Adrenal gland (tissue), 12 donors: Measurements from ENCODE around the gene BRAT1. TPM values are rescaled to one million over a fixed set of nuclear protein-coding genes. Genes with fewer than 3 reads are reported as not detected.
A peak's percentile ranks its signal among the peaks of the same experiment; 100 is the strongest.

Experiments used
- DNase-seq, 7 donors: peaks; one replicate each; pipeline ENCODE4 v3.0.0-alpha.2; 2019 to 2020
- H3K27ac ChIP-seq, 5 donors: fragments of 200-600 bp; sonication (generic) in 4 of 5; 1 replicate in 3 of 5; 2 replicates in 2 of 5; pipeline versions ENCODE4 v1.5.1 to v1.8.0; 2016 to 2020; ENCODE audit warnings: mild to moderate bottlenecking in 1 of 5
- H3K27me3 ChIP-seq: fragments of 200-600 bp; 2 replicates; pipeline ENCODE4 v1.8.0; 2021
- H3K36me3 ChIP-seq, 2 donors: fragments of 200-600 bp; replicated peaks in 1 of 2; 1 replicate in 1 of 2; 2 replicates in 1 of 2; pipeline versions ENCODE4 v1.5.1 to v1.8.0; 2018 to 2022
- H3K4me1 ChIP-seq, 2 donors: fragments of 200-600 bp; replicated peaks in 1 of 2; 1 replicate in 1 of 2; 2 replicates in 1 of 2; pipeline versions ENCODE4 v1.5.1 to v1.8.0; 2018 to 2021
- H3K4me3 ChIP-seq, 4 donors: fragments of 200-600 bp; sonication (generic) in 3 of 4; one replicate each; pipeline ENCODE4 v1.5.1; 2016 to 2018
- H3K9me3 ChIP-seq, 3 donors: fragments of 200-600 bp; sonication (generic) in 1 of 3; replicated peaks in 1 of 3; 1 replicate in 2 of 3; 2 replicates in 1 of 3; pipeline versions ENCODE4 v1.5.1 to v1.8.0; 2016 to 2021
- POLR2A ChIP-seq, 2 donors: fragments of 450-650 bp; IDR thresholded peaks; one replicate each; pipeline ENCODE4 v1.6.1; 2017; ENCODE audit warnings: antibody characterized with exemption in 2 of 2, mild to moderate bottlenecking in 2 of 2, moderate library complexity in 1 of 2
- WGBS, 4 donors: extraction: QIAGEN DNeasy Blood & Tissue Kit in 2 of 4; methylation state at CpG; one replicate each; pipeline versions ENCODE4 v1.1.5 to v1.1.7; 2013 to 2017; 5-methylcytosine and 5-hydroxymethylcytosine counted together
- intact Hi-C, 2 donors: fragments of 100-400 bp; cut with DNase I; formaldehyde crosslinking; loops; one replicate each; pipeline versions ENCODE4 v1.14.1 to v1.15.0; 2022 to 2023
- polyA plus RNA-seq, 3 donors: library from polyadenylated mRNA; stranded (reverse); fragments of 200-250 nt in 2 of 3; fragments of 350-450 nt in 1 of 3; fragmentation: Illumina TruSeq in 1 of 3; extraction: RNeasy Lipid Tissue Mini Kit (QIAGEN cat#74804) in 1 of 3; gene quantifications; one replicate each; pipeline ENCODE4 v1.2.3, GENCODE V29; 2013 to 2014
- total RNA-seq, 9 donors: library from RNA; depleted of rRNA in 4 of 9; stranded (reverse); fragments of >200 nt in 4 of 9; fragments of 120-200 nt in 1 of 9; fragmentation: NEBNext Ultra II Directional in 1 of 9; extraction: Animal tissue kit (Norgen Biotek cat#: 25700) in 1 of 9; gene quantifications; one replicate each; pipeline versions ENCODE4 v1.1.0 to v1.2.4, GENCODE V29; 2013 to 2023
- TF ChIP-seq, protein P1 (sequence below), 6 experiments: fragments of 450-650 bp in 4 of 6; fragments of 200-600 bp in 2 of 6; sonication (generic) in 1 of 6; IDR thresholded peaks; 1 replicate in 5 of 6; 2 replicates in 1 of 6; pipeline versions ENCODE4 v1.5.1 to v1.8.0; 2016 to 2021; ENCODE audit warnings: antibody characterized with exemption in 6 of 6, mild to moderate bottlenecking in 2 of 6, moderate library complexity in 1 of 6
- donor health status: healthy with polysubstance abuse.
- donor health status: Bipolar disorder and iron deficiency.
- donor health status: DM: yes; HTN: yes; CAD: no.
- donor health status: DM: no; HTN: no; CAD: no.
- donor health status: DM: no; HTN: no; CAD: no.
- donor health status: DM: yes; HTN: yes; CAD: no.

BRAT1 gene
- total and polyA plus RNA-seq, 12 donors = 3.7 to 120 (median 72.4) TPM

DNA sequence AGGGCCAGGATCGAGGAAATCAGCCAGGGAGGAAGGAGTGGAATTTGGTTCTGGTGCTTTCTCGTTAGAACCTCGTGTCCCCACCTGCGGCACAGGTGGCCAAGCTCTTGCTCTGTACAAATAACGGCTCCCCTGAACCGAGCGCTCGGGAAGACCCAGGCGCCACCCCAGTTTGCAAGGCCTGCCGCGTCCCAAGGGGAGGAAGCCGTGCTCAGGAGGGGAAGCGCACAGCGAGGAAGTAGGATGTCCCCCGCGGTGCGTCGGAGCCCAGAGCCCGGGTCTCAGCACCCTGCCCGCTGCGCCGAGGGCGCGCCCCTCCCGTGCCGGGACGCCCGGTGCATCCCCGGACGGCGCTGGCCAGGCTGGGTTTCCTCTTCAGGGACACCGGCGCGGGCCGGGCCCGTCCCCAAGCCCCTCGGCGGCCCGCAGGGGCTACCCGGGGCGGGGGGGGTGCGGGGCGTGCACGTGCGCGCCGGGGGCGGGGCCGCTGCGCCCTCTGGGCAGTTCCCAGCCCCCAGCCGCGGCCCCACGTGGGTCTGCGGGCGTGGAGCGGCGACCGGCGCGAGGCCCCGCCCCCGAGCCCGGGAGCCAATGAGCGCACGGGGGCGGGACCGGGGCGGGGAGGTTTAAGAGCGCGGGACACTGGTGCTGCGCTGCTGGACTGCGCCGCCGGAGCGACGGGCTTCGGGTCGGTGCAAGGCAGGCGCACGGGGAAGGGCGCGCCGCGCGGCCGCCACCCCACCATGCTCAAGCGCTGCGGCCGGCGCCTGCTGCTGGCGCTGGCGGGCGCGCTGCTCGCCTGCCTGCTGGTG is 36.0 kb downstream of the BRAT1 start, which contains the start of gene LFNG:
Gene LFNG, plus strand, starts transcription at position 656 of the 812 bp plus-strand sequence. Its CDS starts 88 bp downstream, at position 744.
- Histone ChIP-seq H3K4me3 (peak within 1 kb of the TSS in 2 of 4 donors; percentile 23 to 71), H3K27ac (peak within 1 kb of the TSS in 2 of 5 donors; percentile 57 to 85), H3K9me3 (no peaks in the 10 kb centered on the region), H3K36me3 (no peaks in the 10 kb centered on the region), H3K4me1 (peaks cover 32 to 44% of the 10 kb centered on the region in 2 donors), H3K27me3 (no peaks in the 10 kb centered on the region)
- WGBS, 4 donors = 0 to 1% (median 1%) methylated on average over 56 to 86 of the region's 95 CpGs; no CpG with 5 or more reads in 1 of the 4 donors
- intact Hi-C loops = loop anchor here in 1 of 2 donors (2.0 kb wide), 1 partner anchor 41 kb away; no protein-coding TSS in a partner anchor
- DNase-seq = peak; percentile 80 to 90 (median 89)
- peak; percentile 90 to 91 for TF ChIP-seq POLR2A (IDR thresholded peaks at IDR 0.05)
- TF ChIP-seq, protein P1, sequence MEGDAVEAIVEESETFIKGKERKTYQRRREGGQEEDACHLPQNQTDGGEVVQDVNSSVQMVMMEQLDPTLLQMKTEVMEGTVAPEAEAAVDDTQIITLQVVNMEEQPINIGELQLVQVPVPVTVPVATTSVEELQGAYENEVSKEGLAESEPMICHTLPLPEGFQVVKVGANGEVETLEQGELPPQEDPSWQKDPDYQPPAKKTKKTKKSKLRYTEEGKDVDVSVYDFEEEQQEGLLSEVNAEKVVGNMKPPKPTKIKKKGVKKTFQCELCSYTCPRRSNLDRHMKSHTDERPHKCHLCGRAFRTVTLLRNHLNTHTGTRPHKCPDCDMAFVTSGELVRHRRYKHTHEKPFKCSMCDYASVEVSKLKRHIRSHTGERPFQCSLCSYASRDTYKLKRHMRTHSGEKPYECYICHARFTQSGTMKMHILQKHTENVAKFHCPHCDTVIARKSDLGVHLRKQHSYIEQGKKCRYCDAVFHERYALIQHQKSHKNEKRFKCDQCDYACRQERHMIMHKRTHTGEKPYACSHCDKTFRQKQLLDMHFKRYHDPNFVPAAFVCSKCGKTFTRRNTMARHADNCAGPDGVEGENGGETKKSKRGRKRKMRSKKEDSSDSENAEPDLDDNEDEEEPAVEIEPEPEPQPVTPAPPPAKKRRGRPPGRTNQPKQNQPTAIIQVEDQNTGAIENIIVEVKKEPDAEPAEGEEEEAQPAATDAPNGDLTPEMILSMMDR (IDR thresholded peaks at IDR 0.05) = peak in 1 of 6 experiments; percentile 24

DNA sequence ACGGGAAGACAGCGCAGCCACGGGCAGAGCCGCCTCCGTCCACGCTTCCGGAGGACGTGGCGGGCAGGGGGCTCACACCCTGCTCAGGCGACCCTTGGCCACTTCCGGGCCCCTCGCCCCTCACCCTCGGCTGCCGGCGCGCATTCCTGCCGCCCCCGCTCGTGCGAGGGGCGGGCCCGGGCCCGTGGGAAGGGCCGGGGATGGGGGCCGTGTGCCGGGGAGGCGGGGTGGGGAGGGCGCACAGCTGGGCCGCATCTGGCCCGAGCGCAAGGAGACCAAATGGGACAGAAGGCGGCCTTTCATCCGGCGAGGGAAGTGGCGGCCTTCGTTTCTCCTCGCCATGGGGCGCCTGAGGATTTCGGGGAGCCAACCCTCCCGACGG is 36.6 kb downstream of the BRAT1 start:
- DNase-seq = no peak
- no peak for TF ChIP-seq POLR2A (IDR thresholded peaks at IDR 0.05)
- TF ChIP-seq, protein P1 (IDR thresholded peaks at IDR 0.05) = no peak
- H3K9me3 ChIP-seq = no peaks in the 10 kb centered on the region
- H3K27ac ChIP-seq = peak overlapping the region in 2 of 5 donors; percentile 57 to 85
- intact Hi-C loops = loop anchor here in 1 of 2 donors (2.0 kb wide), 1 partner anchor 40 kb away; no protein-coding TSS in a partner anchor
- H3K36me3 ChIP-seq = no peaks in the 10 kb centered on the region
- H3K4me1 ChIP-seq = peaks cover 26 to 38% of the 10 kb centered on the region in 2 donors
- WGBS, 4 donors = 3 to 10% (median 6%) methylated on average over 12 to 41 of the region's 41 CpGs; no CpG with 5 or more reads in 1 of the 4 donors
- H3K4me3 ChIP-seq = peak overlapping the region in 1 of 4 donors; percentile 71
- no peaks in the 10 kb centered on the region for H3K27me3 ChIP-seq

DNA sequence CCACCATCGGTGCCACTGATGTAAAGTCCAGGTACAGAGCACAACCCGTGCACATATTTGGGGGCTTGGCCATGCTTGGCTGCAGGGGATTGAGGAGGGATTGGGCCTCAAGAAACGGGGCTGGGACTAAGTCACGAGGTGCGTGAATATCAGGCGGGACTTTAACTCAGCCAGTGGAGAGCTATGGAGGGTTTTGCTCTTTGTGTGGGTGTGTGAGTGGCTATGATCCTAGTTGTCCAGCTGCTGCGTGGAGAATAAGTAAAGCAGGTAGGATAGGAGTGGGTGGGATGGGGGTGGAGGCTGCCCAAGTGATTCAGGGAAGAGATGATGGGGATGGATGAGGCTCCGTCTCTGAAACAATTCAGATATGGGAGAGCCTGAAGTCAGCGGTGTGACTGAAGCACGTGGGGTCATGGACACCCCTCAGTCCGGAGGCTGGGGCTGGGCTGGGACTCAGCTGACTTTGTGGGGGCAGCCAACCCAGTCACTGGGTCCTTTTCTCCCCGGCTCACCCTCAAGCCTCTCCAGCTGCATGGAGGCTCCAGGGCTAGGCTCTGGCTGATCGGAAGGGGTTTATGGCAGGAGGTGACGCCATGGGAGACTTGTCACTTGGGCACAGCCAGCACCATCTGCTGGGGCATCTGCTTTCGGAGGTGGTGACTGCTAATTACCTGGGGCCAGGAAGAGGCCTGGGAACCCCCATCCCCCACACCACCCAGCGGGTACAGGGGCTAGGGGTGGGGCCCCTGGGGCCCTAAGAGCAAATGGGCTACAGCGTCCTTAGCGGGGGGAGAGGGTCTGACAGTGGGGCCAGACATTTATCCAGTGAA is 37.4 kb downstream of the BRAT1 start:
- Histone ChIP-seq H3K36me3 (no peaks in the 10 kb centered on the region), H3K27me3 (no peaks in the 10 kb centered on the region), H3K4me3 (no peak overlapping the region), H3K4me1 (peaks cover 18 to 30% of the 10 kb centered on the region in 2 donors), H3K9me3 (no peaks in the 10 kb centered on the region), H3K27ac (peak overlapping the region in 1 of 5 donors; percentile 57)
- 62 to 69% (median 64%) methylated on average over 17 to 18 of the region's 18 CpGs for WGBS, 4 donors
- intact Hi-C loops = loop anchor here in 1 of 2 donors (2.0 kb wide), 1 partner anchor 39 kb away; no protein-coding TSS in a partner anchor
- TF ChIP-seq, protein P1 (IDR thresholded peaks at IDR 0.05) = no peak
- TF ChIP-seq POLR2A (IDR thresholded peaks at IDR 0.05) = no peak
- no peak for DNase-seq

DNA sequence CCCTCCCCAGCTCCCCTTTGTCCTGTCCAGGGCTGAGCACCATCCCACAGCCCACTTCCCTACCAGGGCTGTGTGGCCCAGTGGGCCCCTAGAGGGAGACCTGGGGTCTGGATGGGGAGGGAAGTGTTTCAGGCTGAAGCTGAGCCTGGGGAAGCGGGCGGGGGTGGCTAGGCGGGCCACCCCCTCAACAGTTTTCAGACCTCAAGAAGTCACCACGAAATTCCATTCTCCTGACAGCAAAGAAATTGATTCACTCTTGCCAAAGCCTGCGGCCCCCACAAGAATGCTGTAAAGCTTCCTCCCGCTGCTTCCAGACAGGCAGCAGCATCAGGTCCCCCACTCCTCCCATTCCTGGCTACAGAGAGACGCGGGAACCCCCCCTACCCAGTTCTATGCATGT is 38.3 kb downstream of the BRAT1 start:
- peaks cover 18 to 23% of the 10 kb centered on the region in 2 donors for H3K4me1 ChIP-seq
- no peak for TF ChIP-seq POLR2A (IDR thresholded peaks at IDR 0.05)
- TF ChIP-seq, protein P1 (IDR thresholded peaks at IDR 0.05) = no peak
- H3K4me3 ChIP-seq = no peak overlapping the region
- H3K9me3 ChIP-seq = no peaks in the 10 kb centered on the region
- H3K27me3 ChIP-seq = no peaks in the 10 kb centered on the region
- intact Hi-C loops = no loop called here
- no peak overlapping the region for H3K27ac ChIP-seq
- 65 to 75% (median 68%) methylated on average over 4 to 8 of the region's 8 CpGs for WGBS, 4 donors
- no peak for DNase-seq
- H3K36me3 ChIP-seq = no peaks in the 10 kb centered on the region
